ENCODE data around the gene CFAP61.

DNA sequence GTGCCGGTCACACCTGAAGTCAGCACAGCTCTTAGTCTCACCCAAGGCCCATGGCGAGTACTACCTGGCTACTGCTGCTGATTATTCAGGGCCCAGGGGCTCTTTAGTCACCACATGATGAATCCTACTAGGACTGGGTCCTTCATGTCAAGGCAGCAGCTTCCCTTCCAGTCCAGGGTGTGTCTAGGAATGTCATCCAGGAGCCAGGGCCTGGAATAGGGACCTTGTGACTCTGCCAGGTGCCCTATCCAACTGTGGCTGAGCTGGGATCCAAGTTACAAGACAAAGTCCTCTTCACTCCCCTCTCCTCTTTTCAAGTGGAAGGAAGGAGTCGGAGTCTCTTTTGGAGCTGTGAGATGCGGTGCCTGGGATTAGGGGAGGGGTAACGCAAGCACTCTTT lies 85.5 kb downstream of the CFAP61 start:
- TF ChIP-seq CTCF (IDR thresholded peaks at IDR 0.05) = no peak
- TF ChIP-seq EP300 (IDR thresholded peaks at IDR 0.05) = no peak
- TF ChIP-seq POLR2A (IDR thresholded peaks at IDR 0.05) = no peak

Measured in suprapubic skin (tissue), 3 donors.